Tibial artery (tissue), 4 donors: Measurements from ENCODE around the gene EXD2.
A peak's percentile ranks its signal among the peaks of the same experiment; 100 is the strongest.
"Not testable (repeated sequence)": the region's sequence is repeated elsewhere in the genome, so short reads cannot be mapped to it uniquely, and the experiment has no call there.

Source experiments
- DNase-seq, 2 donors: peaks; one replicate each; pipeline ENCODE4 v3.0.0-alpha.2; 2019
- H3K27ac ChIP-seq, 2 donors: fragments of 200-600 bp; sonication (generic) in 1 of 2; 1 replicate in 1 of 2; 2 replicates in 1 of 2; pipeline ENCODE4 v1.5.1; 2018 to 2019; ENCODE audit warnings: mild to moderate bottlenecking in 1 of 2
- H3K27me3 ChIP-seq, 2 donors: fragments of 200-600 bp; sonication (generic) in 1 of 2; one replicate each; pipeline versions ENCODE4 v1.5.1 to v1.6.0; 2016 to 2019
- H3K36me3 ChIP-seq, 3 donors: fragments of 200-600 bp; sonication (generic) in 2 of 3; one replicate each; pipeline ENCODE4 v1.5.1; 2016 to 2019; ENCODE audit warnings: mild to moderate bottlenecking in 2 of 3
- H3K4me1 ChIP-seq, 4 donors: fragments of 200-600 bp; sonication (generic) in 2 of 4; 1 replicate in 3 of 4; 2 replicates in 1 of 4; pipeline ENCODE4 v1.5.1; 2016 to 2019
- H3K4me3 ChIP-seq, 2 donors: fragments of 200-600 bp; sonication (generic) in 1 of 2; 1 replicate in 1 of 2; 2 replicates in 1 of 2; pipeline ENCODE4 v1.5.1; 2018 to 2019; ENCODE audit warnings: mild to moderate bottlenecking in 2 of 2
- H3K9me3 ChIP-seq, 3 donors: fragments of 200-600 bp; sonication (generic) in 1 of 3; one replicate each; pipeline ENCODE4 v1.5.1; 2016 to 2019
- intact Hi-C: fragments of 100-400 bp; cut with DNase I; formaldehyde crosslinking; loops from one replicate; pipeline ENCODE4 v1.15.0; 2023; ENCODE audit warnings: low total_unique reads
- TF ChIP-seq, protein P1 (sequence below), 2 experiments: fragments of 200-600 bp in 1 of 2; fragments of 450-650 bp in 1 of 2; IDR thresholded peaks; one replicate each; pipeline ENCODE4 v1.5.1; 2017 to 2019; ENCODE audit warnings: antibody characterized with exemption in 2 of 2, mild to moderate bottlenecking in 1 of 2, moderate library complexity in 1 of 2

The EXD2 gene

DNA sequence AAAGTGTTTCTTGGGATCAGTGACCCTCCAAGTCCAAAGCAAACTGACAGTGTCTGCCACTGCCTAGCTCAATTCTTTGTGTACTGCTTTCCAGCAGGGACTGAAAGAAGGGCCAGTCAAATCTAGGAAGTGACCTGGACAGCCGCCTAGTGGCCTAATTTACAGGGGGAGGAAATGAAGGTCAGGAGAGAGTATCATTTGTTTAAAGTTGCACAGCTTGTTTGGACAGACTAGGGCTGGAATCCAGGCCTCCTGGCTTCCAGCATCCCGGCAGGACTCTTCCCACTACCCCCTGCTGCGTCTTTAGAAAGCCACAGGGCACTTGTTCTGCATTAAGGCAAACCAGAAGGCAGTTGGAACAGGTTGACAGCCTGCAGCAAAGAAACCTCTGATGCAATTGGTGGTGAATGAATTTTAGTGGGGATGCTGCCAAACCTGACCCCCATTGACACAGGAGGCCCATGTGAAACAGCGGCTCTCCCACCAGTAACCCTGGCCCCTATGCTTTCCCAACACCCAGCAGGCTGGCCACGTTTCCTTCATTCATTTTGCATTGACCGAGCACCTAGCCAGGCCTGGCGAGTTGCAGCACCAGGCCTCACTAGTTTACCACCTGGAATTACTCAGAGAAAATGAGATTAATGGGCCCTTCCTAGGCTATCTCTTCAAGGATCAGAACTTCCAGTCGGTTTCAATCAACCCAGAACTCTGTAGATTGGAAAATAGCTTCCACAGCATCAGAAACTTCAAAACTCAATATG lies 96.9 kb downstream of the EXD2 start:
- H3K4me3 ChIP-seq = no peak overlapping the region
- no peaks in the 10 kb centered on the region for H3K9me3 ChIP-seq
- peak overlapping the region; percentile 14 to 57 for H3K27ac ChIP-seq
- no peaks in the 10 kb centered on the region for H3K27me3 ChIP-seq
- H3K36me3 ChIP-seq = no peaks in the 10 kb centered on the region
- TF ChIP-seq, protein P1, sequence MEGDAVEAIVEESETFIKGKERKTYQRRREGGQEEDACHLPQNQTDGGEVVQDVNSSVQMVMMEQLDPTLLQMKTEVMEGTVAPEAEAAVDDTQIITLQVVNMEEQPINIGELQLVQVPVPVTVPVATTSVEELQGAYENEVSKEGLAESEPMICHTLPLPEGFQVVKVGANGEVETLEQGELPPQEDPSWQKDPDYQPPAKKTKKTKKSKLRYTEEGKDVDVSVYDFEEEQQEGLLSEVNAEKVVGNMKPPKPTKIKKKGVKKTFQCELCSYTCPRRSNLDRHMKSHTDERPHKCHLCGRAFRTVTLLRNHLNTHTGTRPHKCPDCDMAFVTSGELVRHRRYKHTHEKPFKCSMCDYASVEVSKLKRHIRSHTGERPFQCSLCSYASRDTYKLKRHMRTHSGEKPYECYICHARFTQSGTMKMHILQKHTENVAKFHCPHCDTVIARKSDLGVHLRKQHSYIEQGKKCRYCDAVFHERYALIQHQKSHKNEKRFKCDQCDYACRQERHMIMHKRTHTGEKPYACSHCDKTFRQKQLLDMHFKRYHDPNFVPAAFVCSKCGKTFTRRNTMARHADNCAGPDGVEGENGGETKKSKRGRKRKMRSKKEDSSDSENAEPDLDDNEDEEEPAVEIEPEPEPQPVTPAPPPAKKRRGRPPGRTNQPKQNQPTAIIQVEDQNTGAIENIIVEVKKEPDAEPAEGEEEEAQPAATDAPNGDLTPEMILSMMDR (IDR thresholded peaks at IDR 0.05) = peak; percentile 35 to 46
- peaks cover 0 to 20% (median 11%) of the 10 kb centered on the region in 4 donors for H3K4me1 ChIP-seq
- DNase-seq = peak; percentile 40 to 69
- intact Hi-C loops = loop anchor here (5.0 kb wide), 1 partner anchor 36 kb away; no protein-coding TSS in a partner anchor

DNA sequence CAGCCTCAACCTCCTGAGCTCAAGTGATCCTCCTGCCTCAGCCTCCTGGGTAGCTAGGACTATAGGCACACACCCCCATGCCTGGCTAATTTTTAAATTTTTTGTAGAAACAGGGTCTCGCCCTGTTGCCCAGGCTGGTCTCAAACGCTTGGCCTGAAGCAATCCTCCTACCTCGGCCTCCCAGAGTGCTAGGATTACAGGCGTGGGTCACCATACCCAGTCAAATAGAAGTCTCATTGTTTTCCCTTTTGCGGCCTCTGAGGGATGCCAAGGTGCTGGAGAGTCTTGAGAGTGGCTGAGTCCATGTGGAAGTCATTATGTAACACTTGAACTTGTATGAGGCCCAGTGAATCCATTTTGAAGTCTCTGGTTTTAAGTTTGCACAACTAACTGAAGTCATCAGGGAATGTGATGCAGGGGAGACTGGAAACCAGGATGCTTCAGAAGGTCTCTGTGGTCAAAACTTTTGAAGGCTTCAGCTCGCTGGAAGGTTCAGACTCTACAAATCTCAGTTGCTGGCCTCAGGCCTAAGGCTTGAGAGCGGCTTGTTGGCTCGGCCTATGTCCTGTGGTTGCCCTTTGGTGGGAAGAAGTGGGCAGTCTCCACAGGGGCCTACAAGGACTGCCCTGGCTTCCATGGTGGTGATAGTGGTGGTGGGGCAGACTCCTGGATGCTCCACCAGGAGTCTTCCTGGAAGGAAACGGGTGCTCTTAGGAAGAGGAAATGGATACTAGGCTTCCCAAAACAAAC lies 97.8 kb downstream of the EXD2 start:
- no peaks in the 10 kb centered on the region for H3K36me3 ChIP-seq
- H3K4me3 ChIP-seq = no peak overlapping the region
- intact Hi-C loops = loop anchor here (5.0 kb wide), 1 partner anchor 37 kb away; no protein-coding TSS in a partner anchor
- H3K9me3 ChIP-seq = no peaks in the 10 kb centered on the region
- peak in 1 of 2 donors; percentile 34 for DNase-seq
- no peaks in the 10 kb centered on the region for H3K27me3 ChIP-seq
- no peak overlapping the region for H3K27ac ChIP-seq
- H3K4me1 ChIP-seq = peaks cover 0 to 20% (median 11%) of the 10 kb centered on the region in 4 donors
- TF ChIP-seq, protein P1 (IDR thresholded peaks at IDR 0.05) = no peak

- Histone ChIP-seq H3K4me3 (no peak overlapping the region), H3K27me3 (no peaks in the 10 kb centered on the region), H3K9me3 (no peaks in the 10 kb centered on the region), H3K4me1 (peaks cover 0 to 20% (median 11%) of the 10 kb centered on the region in 4 donors), H3K36me3 (no peaks in the 10 kb centered on the region), H3K27ac (no peak overlapping the region)
- TF ChIP-seq, protein P1 (IDR thresholded peaks at IDR 0.05) = no peak
- intact Hi-C loops = loop anchor here (5.0 kb wide), 1 partner anchor 38 kb away; no protein-coding TSS in a partner anchor
- DNase-seq = peak in 1 of 2 donors; percentile 49
Measured at GRCh38 chr14:69289811-69290520, 98.7 kb downstream of the EXD2 start.

GRCh38 chr14:69290881-69291280 lies 99.6 kb downstream of the EXD2 start:
- H3K27ac ChIP-seq, H3K27me3 ChIP-seq, H3K9me3 ChIP-seq, intact Hi-C loops, H3K4me3 ChIP-seq, H3K36me3 ChIP-seq: not testable (repeated sequence)
- peaks cover 0 to 20% (median 11%) of the 10 kb centered on the region in 4 donors for H3K4me1 ChIP-seq
- peak in 1 of 2 donors; percentile 25 for DNase-seq

DNA sequence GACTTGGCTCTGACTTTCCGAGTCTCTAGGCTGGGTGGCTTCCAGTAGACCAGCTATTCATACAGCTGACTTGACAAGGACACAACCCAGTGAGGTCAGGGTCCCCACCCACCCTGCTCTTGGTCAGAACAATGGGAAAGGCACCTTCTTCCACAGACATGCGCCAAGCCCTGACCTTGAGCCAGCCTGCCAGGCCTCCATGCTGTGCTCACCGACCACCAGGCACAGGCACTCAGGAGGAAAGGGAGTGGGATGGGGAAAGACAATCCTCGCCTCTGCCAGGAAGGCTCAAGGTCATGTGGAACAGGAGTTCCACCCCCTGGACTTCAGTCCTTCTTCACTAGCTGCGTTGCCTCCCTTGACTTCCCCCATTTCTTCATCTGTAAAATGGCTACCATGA lies 100.1 kb downstream of the EXD2 start:
- Histone ChIP-seq H3K27me3 (no peaks in the 10 kb centered on the region), H3K9me3 (no peaks in the 10 kb centered on the region), H3K27ac (no peak overlapping the region), H3K4me1 (peaks cover 0 to 20% (median 11%) of the 10 kb centered on the region in 4 donors), H3K36me3 (no peaks in the 10 kb centered on the region), H3K4me3 (no peak overlapping the region)
- TF ChIP-seq, protein P1 (IDR thresholded peaks at IDR 0.05) = no peak
- DNase-seq = peak in 1 of 2 donors; percentile 23
- intact Hi-C loops = no loop called here
